ENCODE results near the gene ALDH3B2.

Gene ALDH3B2

DNA sequence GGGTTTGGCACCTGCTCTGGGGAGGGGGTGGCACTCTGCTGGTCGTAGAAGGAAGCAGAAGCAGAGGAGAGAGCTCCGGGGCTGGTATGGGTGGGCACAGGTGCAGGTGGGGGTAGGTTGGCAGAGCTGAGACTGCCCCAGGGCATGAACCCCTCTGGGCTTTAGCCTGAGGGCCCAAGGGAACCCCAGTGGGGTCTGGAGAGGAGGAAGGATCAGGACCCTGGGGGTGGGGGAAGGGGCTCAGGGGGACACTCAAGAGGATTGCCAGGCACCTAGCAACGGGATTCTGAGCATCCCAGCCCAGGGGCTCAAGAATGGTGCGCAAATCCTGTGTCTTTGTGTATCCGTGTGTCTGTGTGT lies 6.3 kb downstream of the ALDH3B2 start:
- no peaks in the 10 kb centered on the region for H3K36me3 ChIP-seq
- peaks cover 0 to 36% of the 10 kb centered on the region in 2 donors for H3K27me3 ChIP-seq
- intact Hi-C loops (cut with DNase I; ENCODE audit: low total_unique reads) = no loop called here
- no peak for DNase-seq
- H3K27ac ChIP-seq = no peak overlapping the region
- TF ChIP-seq, protein P1, sequence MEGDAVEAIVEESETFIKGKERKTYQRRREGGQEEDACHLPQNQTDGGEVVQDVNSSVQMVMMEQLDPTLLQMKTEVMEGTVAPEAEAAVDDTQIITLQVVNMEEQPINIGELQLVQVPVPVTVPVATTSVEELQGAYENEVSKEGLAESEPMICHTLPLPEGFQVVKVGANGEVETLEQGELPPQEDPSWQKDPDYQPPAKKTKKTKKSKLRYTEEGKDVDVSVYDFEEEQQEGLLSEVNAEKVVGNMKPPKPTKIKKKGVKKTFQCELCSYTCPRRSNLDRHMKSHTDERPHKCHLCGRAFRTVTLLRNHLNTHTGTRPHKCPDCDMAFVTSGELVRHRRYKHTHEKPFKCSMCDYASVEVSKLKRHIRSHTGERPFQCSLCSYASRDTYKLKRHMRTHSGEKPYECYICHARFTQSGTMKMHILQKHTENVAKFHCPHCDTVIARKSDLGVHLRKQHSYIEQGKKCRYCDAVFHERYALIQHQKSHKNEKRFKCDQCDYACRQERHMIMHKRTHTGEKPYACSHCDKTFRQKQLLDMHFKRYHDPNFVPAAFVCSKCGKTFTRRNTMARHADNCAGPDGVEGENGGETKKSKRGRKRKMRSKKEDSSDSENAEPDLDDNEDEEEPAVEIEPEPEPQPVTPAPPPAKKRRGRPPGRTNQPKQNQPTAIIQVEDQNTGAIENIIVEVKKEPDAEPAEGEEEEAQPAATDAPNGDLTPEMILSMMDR (IDR thresholded peaks at IDR 0.05) = no peak
- H3K9me3 ChIP-seq = no peaks in the 10 kb centered on the region
- H3K4me1 ChIP-seq = no peaks in the 10 kb centered on the region
- H3K4me3 ChIP-seq = no peak overlapping the region

DNA sequence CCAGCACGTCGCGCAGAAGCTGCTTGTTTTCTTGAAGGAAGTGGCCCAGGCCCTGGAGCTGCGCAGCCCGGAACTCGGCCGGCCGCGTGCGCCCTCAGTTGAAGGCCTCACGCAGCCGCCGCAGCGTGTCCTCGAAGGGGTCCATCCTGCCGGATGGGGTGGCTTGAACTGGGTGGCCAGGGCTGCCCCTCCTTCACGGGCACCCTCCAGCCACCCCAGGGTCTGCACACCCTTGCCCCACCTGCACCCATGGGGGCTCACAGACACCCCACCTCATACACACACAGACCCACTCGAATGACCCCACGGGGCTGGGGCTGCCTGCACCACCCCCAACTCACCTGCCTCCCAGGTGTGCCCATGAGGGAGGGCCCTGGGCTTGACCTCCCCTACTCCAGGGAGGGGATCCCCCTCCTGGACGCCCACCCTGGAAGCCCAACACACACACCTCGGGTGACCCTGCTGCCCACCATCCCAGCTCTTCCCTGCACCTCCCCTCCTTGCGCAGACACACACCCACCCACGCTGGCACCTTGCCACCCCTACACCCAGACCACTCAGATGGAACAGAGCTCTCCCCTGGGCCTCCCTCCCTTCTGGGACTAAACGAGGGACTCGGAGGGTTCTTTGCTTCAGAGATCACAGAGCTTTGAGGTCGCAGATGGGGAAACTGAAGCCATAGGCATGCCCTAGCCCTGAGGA lies 6.8 kb downstream of the ALDH3B2 start:
- TF ChIP-seq, protein P1 (IDR thresholded peaks at IDR 0.05) = no peak
- intact Hi-C loops (cut with DNase I; ENCODE audit: low total_unique reads) = no loop called here
- Histone ChIP-seq H3K36me3 (no peaks in the 10 kb centered on the region), H3K9me3 (no peaks in the 10 kb centered on the region), H3K27ac (no peak overlapping the region), H3K4me1 (no peaks in the 10 kb centered on the region), H3K4me3 (no peak overlapping the region), H3K27me3 (peaks cover 0 to 33% of the 10 kb centered on the region in 2 donors)
- peak in 1 of 2 donors; percentile 61 for DNase-seq

DNA sequence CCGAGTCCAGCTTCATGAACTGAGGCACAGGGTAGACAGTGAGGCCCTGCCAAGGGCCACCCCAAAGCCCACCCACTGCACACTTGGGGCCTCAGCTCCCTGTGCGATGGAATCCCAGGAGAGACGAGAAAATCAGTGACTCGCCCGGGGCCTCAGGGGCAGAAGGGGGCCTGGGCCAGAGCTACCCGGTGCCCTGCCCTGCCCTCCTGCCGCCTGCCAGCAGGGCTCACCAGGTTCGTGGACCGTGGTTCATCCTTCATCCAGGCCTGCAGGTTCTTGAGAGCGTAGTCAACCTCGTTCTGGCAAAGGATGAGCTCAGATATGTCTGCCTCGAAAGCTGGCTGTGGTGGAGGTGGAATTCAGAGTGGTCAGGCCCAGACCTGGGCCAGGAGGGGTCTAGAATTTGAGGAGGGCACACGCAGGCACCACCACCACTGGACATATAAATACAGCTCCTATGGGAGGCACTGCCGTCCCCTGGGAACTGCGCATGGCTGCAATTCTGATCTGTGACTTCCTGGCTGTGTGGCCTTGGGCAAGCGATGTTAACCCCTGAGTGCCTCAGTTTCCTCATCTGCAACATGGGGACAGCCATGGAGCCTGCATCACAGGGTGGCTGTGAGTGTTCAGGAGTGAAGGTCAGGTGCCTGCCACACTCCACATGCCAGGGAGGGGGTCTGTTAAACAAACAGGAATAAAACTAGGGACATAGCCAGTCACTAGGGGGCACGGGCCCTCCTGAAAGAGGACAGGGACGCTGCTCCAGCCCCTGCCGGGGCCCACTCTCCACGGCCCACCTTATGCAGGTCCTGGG lies 7.5 kb downstream of the ALDH3B2 start:
- H3K9me3 ChIP-seq = no peaks in the 10 kb centered on the region
- peak in 1 of 2 donors; percentile 37 for DNase-seq
- intact Hi-C loops (cut with DNase I; ENCODE audit: low total_unique reads) = no loop called here
- H3K4me3 ChIP-seq = no peak overlapping the region
- no peak overlapping the region for H3K27ac ChIP-seq
- TF ChIP-seq, protein P1 (IDR thresholded peaks at IDR 0.05) = no peak
- no peaks in the 10 kb centered on the region for H3K4me1 ChIP-seq
- no peaks in the 10 kb centered on the region for H3K36me3 ChIP-seq
- H3K27me3 ChIP-seq = peaks cover 0 to 29% of the 10 kb centered on the region in 2 donors

DNA sequence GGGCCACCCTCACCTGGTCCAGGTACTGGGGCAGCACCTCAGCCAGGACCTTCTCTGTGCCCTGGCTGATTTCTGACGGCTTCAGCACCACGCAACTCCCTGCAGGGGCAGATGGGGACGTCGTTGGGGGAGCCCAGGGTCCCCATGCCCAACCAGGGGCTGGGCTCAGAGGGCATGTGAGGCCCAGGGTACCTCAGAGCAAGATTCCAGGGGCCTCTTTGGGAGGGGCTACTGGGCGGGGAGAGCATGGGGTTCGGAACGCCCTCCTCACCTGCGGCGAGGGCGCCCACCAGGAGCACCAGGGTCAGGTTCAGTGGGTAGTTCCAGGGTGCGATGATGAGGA lies 8.1 kb downstream of the ALDH3B2 start:
- intact Hi-C loops (cut with DNase I; ENCODE audit: low total_unique reads) = no loop called here
- TF ChIP-seq, protein P1 (IDR thresholded peaks at IDR 0.05) = no peak

DNA sequence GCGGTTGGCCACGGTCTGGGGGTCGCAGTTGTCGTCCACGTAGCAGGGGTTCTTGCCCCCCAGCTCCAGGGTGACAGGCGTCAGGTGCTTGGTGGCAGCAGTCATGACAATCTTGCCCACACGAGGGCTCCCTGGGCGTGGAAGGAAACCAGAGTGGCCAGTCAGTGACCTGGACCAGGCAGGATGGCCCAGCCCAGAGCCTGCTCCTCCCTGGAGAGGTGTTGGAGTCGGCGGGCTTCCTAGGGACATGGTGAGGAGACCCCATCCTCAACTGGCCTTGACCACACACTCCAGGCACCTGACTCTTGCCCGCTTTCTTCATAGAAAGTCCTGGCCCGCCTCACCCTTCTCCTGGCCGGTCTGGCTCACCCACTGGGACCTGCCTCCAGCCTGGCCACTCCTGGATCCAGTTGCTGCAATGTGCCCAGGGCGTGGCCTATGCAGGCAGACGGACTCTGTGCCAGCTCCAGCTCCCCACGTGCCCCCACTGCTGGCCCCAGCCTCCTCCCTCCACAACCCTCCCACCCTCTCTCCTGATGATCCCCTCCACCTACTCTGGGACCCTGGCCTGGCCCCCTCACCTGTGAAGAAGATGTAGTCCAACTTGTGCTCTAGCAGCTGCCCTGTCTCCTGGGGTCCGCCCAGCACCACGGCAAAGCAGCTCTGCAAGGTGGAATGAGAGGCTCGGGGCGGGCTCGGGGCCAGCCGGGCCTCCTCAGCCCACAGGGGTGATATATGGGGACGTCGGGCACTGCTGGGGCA lies 8.7 kb downstream of the ALDH3B2 start:
- peaks cover 0 to 20% of the 10 kb centered on the region in 2 donors for H3K27me3 ChIP-seq
- no peak overlapping the region for H3K27ac ChIP-seq
- H3K36me3 ChIP-seq = no peaks in the 10 kb centered on the region
- intact Hi-C loops (cut with DNase I; ENCODE audit: low total_unique reads) = no loop called here
- H3K4me3 ChIP-seq = no peak overlapping the region
- DNase-seq = peak in 1 of 2 donors; percentile 54
- H3K4me1 ChIP-seq = no peaks in the 10 kb centered on the region
- H3K9me3 ChIP-seq = no peaks in the 10 kb centered on the region
- TF ChIP-seq, protein P1 (IDR thresholded peaks at IDR 0.05) = no peak

More for the DNA sequence above, 8.1 kb downstream of the ALDH3B2 start:
- Histone ChIP-seq H3K4me3 (no peak overlapping the region), H3K27me3 (peaks cover 0 to 26% of the 10 kb centered on the region in 2 donors), H3K4me1 (no peaks in the 10 kb centered on the region), H3K36me3 (no peaks in the 10 kb centered on the region), H3K27ac (no peak overlapping the region), H3K9me3 (no peaks in the 10 kb centered on the region)
- no peak for DNase-seq
